GM21529 (cell line): ENCODE results near the gene AP3M1.

Source experiments
- ATAC-seq: cut with Tn5 transposase; IDR thresholded peaks from one replicate; pipeline ENCODE4 v1.9.1; 2021; ENCODE audit not compliant: unreplicated experiment

The AP3M1 gene

GRCh38 chr10:74081941-74082718 lies 68.5 kb downstream of the AP3M1 start:
- ATAC-seq, result no peak

DNA sequence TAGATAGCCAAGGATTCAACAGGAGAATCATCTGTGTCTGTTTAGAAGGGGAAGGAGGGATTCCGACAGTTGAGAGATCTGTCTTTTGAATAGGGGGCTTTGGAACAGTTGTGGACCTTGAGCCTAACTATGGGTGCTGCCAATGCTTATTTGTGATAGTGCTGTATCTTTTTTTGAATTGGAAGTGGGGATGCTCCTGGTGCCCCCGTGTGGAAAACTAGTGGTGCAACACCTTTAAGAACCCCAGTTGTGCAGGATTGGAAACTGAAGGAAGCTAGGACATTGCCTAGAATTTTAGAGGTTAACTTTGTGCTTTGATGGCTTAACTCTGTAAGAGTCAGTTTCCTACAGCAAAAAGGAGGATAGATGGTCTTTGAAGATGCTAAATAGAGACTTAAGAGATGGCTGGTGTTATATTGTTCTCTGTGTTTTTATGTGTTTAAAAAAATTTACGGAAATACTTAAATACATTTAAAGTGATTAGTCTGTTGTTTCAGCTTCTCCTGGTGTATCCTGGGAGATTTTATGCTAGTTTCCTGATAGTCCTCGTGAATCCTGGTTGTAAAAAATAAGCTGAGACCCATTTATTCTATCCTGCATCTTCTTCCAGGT lies 69.3 kb downstream of the AP3M1 start:
- no peak for ATAC-seq

GRCh38 chr10:74079936-74080590 lies 70.6 kb downstream of the AP3M1 start:
- ATAC-seq, result no peak

GRCh38 chr10:74079028-74079935 lies 71.3 kb downstream of the AP3M1 start:
- ATAC-seq, result no peak

GRCh38 chr10:74078037-74078436 lies 72.6 kb downstream of the AP3M1 start:
- ATAC-seq, result no peak

GRCh38 chr10:74077416-74077815 lies 73.2 kb downstream of the AP3M1 start:
- no peak for ATAC-seq

DNA sequence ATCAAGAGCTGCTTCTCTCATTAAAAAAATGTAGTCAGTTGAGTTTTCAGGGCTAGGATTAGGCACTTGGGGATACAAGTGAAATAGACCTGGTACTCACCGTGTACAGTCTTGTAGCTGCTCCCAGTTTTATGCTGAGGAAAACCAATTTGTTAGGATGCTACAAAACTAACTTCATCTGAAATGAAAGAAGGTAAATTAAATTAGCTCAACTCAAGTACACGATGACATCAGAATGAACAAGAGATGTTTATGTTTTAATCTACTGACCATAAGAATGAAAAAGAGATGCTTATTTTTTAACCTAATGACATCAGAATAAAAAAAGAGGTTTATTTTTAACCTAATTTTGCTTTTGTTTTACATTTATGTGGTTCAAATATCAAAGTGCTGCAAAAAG lies 73.7 kb downstream of the AP3M1 start:
- no peak for ATAC-seq

DNA sequence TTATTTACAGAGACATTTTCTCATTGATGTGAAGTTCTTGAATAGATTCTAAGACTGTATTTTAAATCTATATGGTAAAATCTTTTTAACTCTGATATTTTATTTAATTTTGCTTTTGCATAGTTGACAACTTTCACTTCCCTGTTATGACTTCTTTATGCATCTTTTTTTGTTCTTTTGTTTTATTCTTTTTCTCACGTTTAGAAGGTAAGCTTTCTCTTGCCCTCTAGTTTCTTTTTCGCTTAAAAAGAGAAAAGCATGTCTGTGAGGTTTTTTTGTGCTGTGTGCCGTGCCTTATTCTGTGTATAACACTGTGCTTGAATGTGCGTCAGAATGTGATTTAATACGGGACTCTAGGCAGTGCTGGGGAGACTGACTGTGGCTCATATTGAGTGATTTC lies 74.7 kb downstream of the AP3M1 start:
- no peak for ATAC-seq

- no peak for ATAC-seq
Observed at GRCh38 chr10:74072503-74072902, 78.1 kb downstream of the AP3M1 start.

DNA sequence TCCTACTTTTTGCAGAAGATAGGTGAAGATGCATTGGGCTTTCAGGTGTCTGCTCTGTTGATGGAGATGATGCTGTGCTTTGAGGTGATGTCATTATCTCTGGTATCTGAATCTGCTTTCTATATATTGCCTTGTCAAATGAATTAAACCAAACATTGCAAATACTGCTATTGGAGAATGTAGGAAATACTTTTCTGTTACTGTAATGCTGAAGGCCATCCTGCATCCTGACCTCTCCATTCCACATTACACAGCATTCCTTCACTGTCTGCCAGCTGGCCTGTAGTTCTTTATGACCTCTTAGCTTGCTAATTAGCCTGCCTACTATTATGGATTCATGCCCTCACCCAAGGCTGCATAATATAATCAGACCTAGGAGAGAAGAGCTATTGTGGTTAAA lies 79.5 kb downstream of the AP3M1 start:
- no peak for ATAC-seq
